Muscle layer of duodenum (tissue), 2 donors: ENCODE measurements around the gene TFDP1.
"Not testable (repeated sequence)": the region's sequence is repeated elsewhere in the genome, so short reads cannot be mapped to it uniquely, and the experiment has no call there.

Experiments
- H3K27ac ChIP-seq: one replicate; pipeline ENCODE4 v1.7.0; 2013; ENCODE audit warnings: mild to moderate bottlenecking, low read length
- H3K27me3 ChIP-seq: one replicate; pipeline ENCODE4 v1.7.0; 2013; ENCODE audit warnings: low read depth, mild to moderate bottlenecking, control low read depth, low read length
- H3K36me3 ChIP-seq, 2 donors: one replicate each; pipeline ENCODE4 v1.7.0; 2013; ENCODE audit warnings: low read length in 2 of 2, control low read depth in 1 of 2, mild to moderate bottlenecking in 1 of 2; ENCODE audit not compliant: insufficient read depth in 2 of 2, control insufficient read depth in 1 of 2
- H3K4me1 ChIP-seq, 2 donors: one replicate each; pipeline ENCODE4 v1.7.0; 2013; ENCODE audit warnings: low read length in 2 of 2, mild to moderate bottlenecking in 2 of 2, control low read depth in 1 of 2, moderate library complexity in 1 of 2; ENCODE audit not compliant: insufficient read depth in 2 of 2, control insufficient read depth in 1 of 2
- H3K4me3 ChIP-seq, 2 donors: one replicate each; pipeline ENCODE4 v1.7.0; 2013; ENCODE audit warnings: low read length in 2 of 2, low read depth in 1 of 2, mild to moderate bottlenecking in 1 of 2
- H3K9me3 ChIP-seq, 2 donors: one replicate each; pipeline ENCODE4 v1.7.0; 2013; ENCODE audit warnings: low read length in 2 of 2, control low read depth in 1 of 2, mild to moderate bottlenecking in 1 of 2; ENCODE audit not compliant: control insufficient read depth in 1 of 2
- donor health status: healthy.

Gene TFDP1

GRCh38 chr13:113611996-113612395 is 27.4 kb downstream of the TFDP1 start:
- no peaks in the 10 kb centered on the region for H3K9me3 ChIP-seq
- H3K4me1 ChIP-seq, result no peaks in the 10 kb centered on the region
- no peak overlapping the region for H3K4me3 ChIP-seq
- H3K27me3 ChIP-seq, result no peaks in the 10 kb centered on the region
- H3K36me3 ChIP-seq, result peaks cover 8% of the 10 kb centered on the region in 2 donors
- H3K27ac ChIP-seq, result no peak overlapping the region

GRCh38 chr13:113612607-113613006 is 28.1 kb downstream of the TFDP1 start:
- no peaks in the 10 kb centered on the region for H3K9me3 ChIP-seq
- H3K4me1 ChIP-seq, result no peaks in the 10 kb centered on the region
- peaks cover 8% of the 10 kb centered on the region in 2 donors for H3K36me3 ChIP-seq
- H3K27me3 ChIP-seq, result no peaks in the 10 kb centered on the region
- no peak overlapping the region for H3K4me3 ChIP-seq
- no peak overlapping the region for H3K27ac ChIP-seq

- Histone ChIP-seq H3K4me1 (no peaks in the 10 kb centered on the region), H3K9me3 (no peaks in the 10 kb centered on the region), H3K27me3 (no peaks in the 10 kb centered on the region), H3K27ac (no peak overlapping the region), H3K36me3 (peaks cover 8% of the 10 kb centered on the region in 2 donors), H3K4me3 (no peak overlapping the region)
These were observed 29.3 kb downstream of the TFDP1 start for GRCh38 chr13:113613789-113614379.

GRCh38 chr13:113616281-113616906 is 31.8 kb downstream of the TFDP1 start:
- H3K4me3 ChIP-seq, result no peak overlapping the region
- H3K36me3 ChIP-seq, result peaks cover 3 to 4% of the 10 kb centered on the region in 2 donors
- H3K27me3 ChIP-seq, result no peaks in the 10 kb centered on the region
- H3K9me3 ChIP-seq, result no peaks in the 10 kb centered on the region
- H3K27ac ChIP-seq, result no peak overlapping the region
- H3K4me1 ChIP-seq, result no peaks in the 10 kb centered on the region

- H3K4me1 ChIP-seq, result no peaks in the 10 kb centered on the region
- H3K27me3 ChIP-seq, result no peaks in the 10 kb centered on the region
- H3K4me3 ChIP-seq, result no peak overlapping the region
- no peaks in the 10 kb centered on the region for H3K36me3 ChIP-seq
- no peak overlapping the region for H3K27ac ChIP-seq
- no peaks in the 10 kb centered on the region for H3K9me3 ChIP-seq
These were observed 32.6 kb downstream of the TFDP1 start for GRCh38 chr13:113616991-113617749.

- H3K27ac ChIP-seq, result no peak overlapping the region
- no peaks in the 10 kb centered on the region for H3K4me1 ChIP-seq
- peaks cover 4 to 6% of the 10 kb centered on the region in 2 donors for H3K36me3 ChIP-seq
- H3K9me3 ChIP-seq, result no peaks in the 10 kb centered on the region
- no peak overlapping the region for H3K4me3 ChIP-seq
- H3K27me3 ChIP-seq, result no peaks in the 10 kb centered on the region
These were observed 33.4 kb downstream of the TFDP1 start for GRCh38 chr13:113617961-113618360.

- Histone ChIP-seq H3K27me3 (no peaks in the 10 kb centered on the region), H3K36me3 (peaks cover 6 to 8% of the 10 kb centered on the region in 2 donors), H3K27ac (no peak overlapping the region), H3K4me3 (no peak overlapping the region), H3K9me3 (no peaks in the 10 kb centered on the region), H3K4me1 (no peaks in the 10 kb centered on the region)
These were observed 33.9 kb downstream of the TFDP1 start for GRCh38 chr13:113618455-113618854.

GRCh38 chr13:113620036-113620796 is 35.7 kb downstream of the TFDP1 start:
- H3K27me3 ChIP-seq, result no peaks in the 10 kb centered on the region

GRCh38 chr13:113621046-113621445 is 36.5 kb downstream of the TFDP1 start:
- no peak overlapping the region for H3K4me3 ChIP-seq
- H3K36me3 ChIP-seq, result peaks cover 10 to 20% of the 10 kb centered on the region in 2 donors
- no peaks in the 10 kb centered on the region for H3K4me1 ChIP-seq
- H3K9me3 ChIP-seq, result no peaks in the 10 kb centered on the region
- H3K27ac ChIP-seq, result no peak overlapping the region
- H3K27me3 ChIP-seq, result no peaks in the 10 kb centered on the region

More at GRCh38 chr13:113620036-113620796, 35.7 kb downstream of the TFDP1 start:
- Histone ChIP-seq H3K9me3 (no peaks in the 10 kb centered on the region), H3K4me1 (no peaks in the 10 kb centered on the region), H3K36me3 (peaks cover 10 to 20% of the 10 kb centered on the region in 2 donors), H3K27ac (no peak overlapping the region), H3K4me3 (no peak overlapping the region)

- not testable (repeated sequence) for H3K4me3 ChIP-seq, H3K27me3 ChIP-seq, H3K4me1 ChIP-seq, H3K9me3 ChIP-seq, H3K27ac ChIP-seq
- peaks cover 10 to 20% of the 10 kb centered on the region in 2 donors for H3K36me3 ChIP-seq
These were observed 36.9 kb downstream of the TFDP1 start for GRCh38 chr13:113621498-113621897.

- peaks cover 14 to 21% of the 10 kb centered on the region in 2 donors for H3K36me3 ChIP-seq
- not testable (repeated sequence) for H3K9me3 ChIP-seq, H3K27me3 ChIP-seq, H3K4me3 ChIP-seq, H3K27ac ChIP-seq, H3K4me1 ChIP-seq
These were observed 37.5 kb downstream of the TFDP1 start for GRCh38 chr13:113621986-113622550.
